WTC11 (cell line): Measurements from ENCODE around the gene ATP2A2. TPM values are rescaled to one million over a fixed set of nuclear protein-coding genes. Genes with fewer than 3 reads are reported as not detected.

Source experiments
- ATAC-seq: fragments of 200-7000 bp; cut with Tn5 transposase; 2 replicates; pipeline ENCODE4 v1.10.0; 2021; ENCODE audit warnings: mild to moderate bottlenecking, moderate library complexity
- CTCF ChIA-PET: fragments of 300-600 bp; sonication (Branson Sonifier 250); formaldehyde crosslinking; loops from one replicate; lab custom pipeline; 2021; ENCODE audit warnings: antibody characterized with exemption; lab: Charles Lee
- POLR2A ChIA-PET: fragments of 350-600 bp; sonication (Branson Sonifier 250); formaldehyde crosslinking; loops from one replicate; lab custom pipeline; 2021; ENCODE audit warnings: antibody characterized with exemption; lab: Charles Lee
- DNase-seq: peaks from one replicate; pipeline ENCODE4 v3.0.0; 2021; ENCODE audit warnings: low spot score
- H3K27ac Mint-ChIP-seq: 2 replicates; pipeline ENCODE4 v1.8.0; 2021; ENCODE audit warnings: mixed read lengths
- H3K27me3 Mint-ChIP-seq: 2 replicates; pipeline ENCODE4 v1.8.0; 2021; ENCODE audit warnings: low read depth, mild to moderate bottlenecking, moderate library complexity, mixed read lengths
- H3K36me3 Mint-ChIP-seq: 2 replicates; pipeline ENCODE4 v1.8.0; 2021; ENCODE audit warnings: mixed read lengths
- H3K4me1 Mint-ChIP-seq: 2 replicates; pipeline ENCODE4 v1.8.0; 2022; ENCODE audit warnings: mixed read lengths
- H3K4me3 Mint-ChIP-seq: 2 replicates; pipeline ENCODE4 v1.8.0; 2021; ENCODE audit warnings: mild to moderate bottlenecking, moderate library complexity, mixed read lengths
- H3K9me3 Mint-ChIP-seq: 2 replicates; pipeline ENCODE4 v1.8.0; 2021; ENCODE audit warnings: mixed read lengths
- AFF4 ChIP-seq: sonication (generic); formaldehyde crosslinking; IDR thresholded peaks from 2 replicates; pipeline ENCODE4 v1.8.1; 2023; ENCODE audit warnings: mild to moderate bottlenecking, missing genetic modification reagents, borderline replicate concordance
- ARID4B ChIP-seq: sonication (generic); formaldehyde crosslinking; IDR thresholded peaks from 2 replicates; pipeline ENCODE4 v1.8.0; 2023; ENCODE audit warnings: missing genetic modification reagents, mild to moderate bottlenecking, borderline replicate concordance
- ATF3 ChIP-seq: sonication (generic); formaldehyde crosslinking; conservative IDR thresholded peaks from 2 replicates; pipeline ENCODE4 v1.8.1; 2022; ENCODE audit warnings: mild to moderate bottlenecking, missing genetic modification reagents
- ELF4 ChIP-seq: sonication (generic); formaldehyde crosslinking; IDR thresholded peaks from 2 replicates; pipeline ENCODE4 v1.8.1; 2022; ENCODE audit warnings: low read depth, mild to moderate bottlenecking, moderate library complexity, missing genetic modification reagents
- EMX1 ChIP-seq: fragments of 250-450 bp; sonication (Bioruptor Pico); IDR thresholded peaks from 2 replicates; pipeline ENCODE4 v1.8.0; 2021; ENCODE audit warnings: mild to moderate bottlenecking
- FOXK1 ChIP-seq: sonication (generic); formaldehyde crosslinking; IDR thresholded peaks from 2 replicates; pipeline ENCODE4 v1.8.0; 2022; ENCODE audit warnings: mild to moderate bottlenecking, moderate library complexity, missing genetic modification reagents
- GRHL2 ChIP-seq: fragments of 250-450 bp; sonication (Bioruptor Pico); IDR thresholded peaks from 2 replicates; pipeline ENCODE4 v1.8.0; 2022; ENCODE audit warnings: mild to moderate bottlenecking, moderate library complexity; ENCODE audit not compliant: insufficient replicate concordance, severe bottlenecking
- KAT7 ChIP-seq: sonication (generic); formaldehyde crosslinking; IDR thresholded peaks from 2 replicates; pipeline ENCODE4 v1.8.1; 2023; ENCODE audit warnings: missing genetic modification reagents, mild to moderate bottlenecking, borderline replicate concordance
- MAX ChIP-seq: sonication (generic); formaldehyde crosslinking; IDR thresholded peaks from 2 replicates; pipeline ENCODE4 v1.8.0; 2022; ENCODE audit warnings: mild to moderate bottlenecking, missing genetic modification reagents
- NFATC4 ChIP-seq: fragments of 250-450 bp; sonication (Bioruptor Pico); IDR thresholded peaks from 2 replicates; pipeline ENCODE4 v1.9.0; 2021; ENCODE audit warnings: mild to moderate bottlenecking
- NR1H2 ChIP-seq: sonication (generic); formaldehyde crosslinking; IDR thresholded peaks from 2 replicates; pipeline ENCODE4 v1.9.0; 2021; ENCODE audit warnings: mild to moderate bottlenecking, moderate library complexity, missing genetic modification reagents
- RORB ChIP-seq: fragments of 250-450 bp; sonication (Bioruptor Pico); IDR thresholded peaks from 2 replicates; pipeline ENCODE4 v1.9.0; 2021; ENCODE audit warnings: mild to moderate bottlenecking
- STAT6 ChIP-seq: sonication (generic); formaldehyde crosslinking; conservative IDR thresholded peaks from 2 replicates; pipeline ENCODE4 v1.8.1; 2023; ENCODE audit warnings: mild to moderate bottlenecking, low read depth, missing genetic modification reagents, moderate library complexity
- USF2 ChIP-seq: sonication (generic); formaldehyde crosslinking; IDR thresholded peaks from 2 replicates; pipeline ENCODE4 v1.8.1; 2023; ENCODE audit warnings: mild to moderate bottlenecking, missing genetic modification reagents, moderate library complexity
- ZBTB43 ChIP-seq: sonication (generic); formaldehyde crosslinking; IDR thresholded peaks from 2 replicates; pipeline ENCODE4 v1.8.1; 2023; ENCODE audit warnings: mild to moderate bottlenecking, missing genetic modification reagents
- ZNF121 ChIP-seq: sonication (generic); formaldehyde crosslinking; IDR thresholded peaks from 2 replicates; pipeline ENCODE4 v1.8.0; 2023; ENCODE audit warnings: missing genetic modification reagents
- ZNF396 ChIP-seq: fragments of 250-450 bp; sonication (Bioruptor Pico); IDR thresholded peaks from 2 replicates; pipeline ENCODE4 v1.8.0; 2021; ENCODE audit warnings: mild to moderate bottlenecking, moderate library complexity, borderline replicate concordance
- total RNA-seq: library from RNA; stranded (reverse); gene quantifications from 3 replicates; pipeline ENCODE4 v1.2.3, GENCODE V29; 2021

The ATP2A2 gene
- total RNA-seq, 1 experiment from 2014 or later: 239 TPM

GRCh38 chr12:110330544-110330943, 49.5 kb downstream of the ATP2A2 start:
- H3K4me1 Mint-ChIP-seq: peaks cover 10% of the 10 kb centered on the region
- no peak for DNase-seq
- CTCF ChIA-PET: interaction anchor here (1.6 kb wide), 1 partner anchor 101 kb away, joined by 4 read pairs; no protein-coding TSS in a partner anchor
- TF ChIP-seq NFATC4 (CRISPR knock-in tag) (no peak), ZNF121 (no peak), GRHL2 (no peak), MAX (CRISPR knock-in tag) (no peak), FOXK1 (CRISPR knock-in tag) (no peak), KAT7 (CRISPR knock-in tag) (no peak), ELF4 (CRISPR knock-in tag) (no peak), ATF3 (CRISPR knock-in tag) (no peak)
- TF ChIP-seq, all 79 proteins: peak for 0
- POLR2A ChIA-PET: interaction anchor here (0.6 to 0.9 kb wide), 2 partner anchors 49 to 101 kb away, joined by 3 to 4 read pairs; partner anchors contain the start of gene ATP2A2
- H3K4me3 Mint-ChIP-seq: no peak overlapping the region
- H3K36me3 Mint-ChIP-seq: peaks cover 77% of the 10 kb centered on the region
- H3K9me3 Mint-ChIP-seq: no peaks in the 10 kb centered on the region
- peak overlapping the region; percentile 88 for H3K27ac Mint-ChIP-seq
- H3K27me3 Mint-ChIP-seq: no peaks in the 10 kb centered on the region
- no peak for ATAC-seq

GRCh38 chr12:110333201-110333600, 52.2 kb downstream of the ATP2A2 start:
- no peak for TF ChIP-seq USF2
- no peak for TF ChIP-seq EMX1 (CRISPR knock-in tag)
- no peak for TF ChIP-seq ARID4B (CRISPR knock-in tag)
- TF ChIP-seq STAT6 (CRISPR knock-in tag): no peak
- TF ChIP-seq NR1H2 (CRISPR knock-in tag): no peak
- TF ChIP-seq, all 79 proteins: peak for 0
- Mint-ChIP-seq H3K9me3 (no peaks in the 10 kb centered on the region), H3K36me3 (peaks cover 79% of the 10 kb centered on the region), H3K4me1 (peaks cover 10% of the 10 kb centered on the region), H3K4me3 (no peak overlapping the region), H3K27ac (no peak overlapping the region), H3K27me3 (no peaks in the 10 kb centered on the region)
- CTCF ChIA-PET: no interaction called here
- DNase-seq (no peak), ATAC-seq (no peak)
- POLR2A ChIA-PET: no interaction called here

GRCh38 chr12:110335481-110336045, 54.5 kb downstream of the ATP2A2 start:
- Mint-ChIP-seq H3K9me3 (no peaks in the 10 kb centered on the region), H3K36me3 (peaks cover 89% of the 10 kb centered on the region), H3K4me1 (peaks cover under 1% of the 10 kb centered on the region; the same call in 1 of the 2 replicates), H3K27ac (no peak overlapping the region), H3K4me3 (no peak overlapping the region), H3K27me3 (no peaks in the 10 kb centered on the region)
- ATAC-seq (no peak), DNase-seq (no peak)
- ChIA-PET POLR2A (interaction anchor here (0.6 kb wide), 1 partner anchor 13 kb away, joined by 3 read pairs; no protein-coding TSS in a partner anchor), CTCF (interaction anchor here (0.9 kb wide), 1 partner anchor 96 kb away, joined by 4 read pairs; no protein-coding TSS in a partner anchor)
- TF ChIP-seq NR1H2 (CRISPR knock-in tag) (no peak), RORB (CRISPR knock-in tag) (no peak), ZNF396 (CRISPR knock-in tag) (no peak), AFF4 (CRISPR knock-in tag) (no peak), ZBTB43 (CRISPR knock-in tag) (no peak), MAX (CRISPR knock-in tag) (no peak)
